B cell (primary cell): ENCODE results near the gene PLXNA3. TPM values are rescaled to one million over a fixed set of nuclear protein-coding genes. Genes with fewer than 3 reads are reported as not detected.

Experiments used
- ATAC-seq: fragments of 200-7000 bp; cut with Tn5 transposase; one replicate; pipeline ENCODE4 v1.10.0; 2021; ENCODE audit warnings: low read depth, mild to moderate bottlenecking, moderate number of reproducible peaks, moderate library complexity
- CTCF ChIA-PET: fragments of 350-600 bp; sonication (Branson Sonifier 250); formaldehyde crosslinking; loops from one replicate; lab custom pipeline; 2021; ENCODE audit warnings: antibody characterized with exemption, inconsistent platforms; lab: Charles Lee
- POLR2A ChIA-PET: fragments of 350-600 bp; sonication (Branson Sonifier 250); formaldehyde crosslinking; loops from one replicate; lab custom pipeline; 2021; ENCODE audit warnings: antibody characterized with exemption; lab: Charles Lee
- DNase-seq: peaks from one replicate; pipeline ENCODE4 v3.0.0; 2013
- H2AFZ ChIP-seq: 2 replicates; pipeline ENCODE4 v1.6.1; 2012; ENCODE audit warnings: mild to moderate bottlenecking, low read depth, low read length; ENCODE audit not compliant: insufficient read depth, poor library complexity, severe bottlenecking
- H3K27ac ChIP-seq, 2 donors: 1 replicate in 1 of 2; 2 replicates in 1 of 2; pipeline ENCODE4 v1.5.1; 2012 to 2013; ENCODE audit warnings: low read length in 2 of 2, mild to moderate bottlenecking in 2 of 2, moderate library complexity in 1 of 2
- H3K27me3 ChIP-seq, 4 experiments: fragments of 200-600 bp in 1 of 4; sonication (generic) in 1 of 4; replicated peaks in 1 of 4; 1 replicate in 2 of 4; 2 replicates in 2 of 4; pipeline versions ENCODE4 v1.6.1 to v1.7.0; 2013 to 2016; ENCODE audit warnings: low read length in 3 of 4, mild to moderate bottlenecking in 2 of 4, mixed read lengths in 1 of 4, moderate library complexity in 1 of 4; ENCODE audit not compliant: insufficient read depth in 4 of 4, control insufficient read depth in 3 of 4; ENCODE audit errors: control extremely low read depth in 1 of 4
- H3K36me3 ChIP-seq, 2 experiments: replicated peaks in 1 of 2; 1 replicate in 1 of 2; 2 replicates in 1 of 2; pipeline versions ENCODE4 v1.6.1 to v1.7.1; 2013; ENCODE audit warnings: low read length in 1 of 2; ENCODE audit not compliant: insufficient read depth in 2 of 2, control insufficient read depth in 1 of 2; ENCODE audit errors: control extremely low read depth in 1 of 2, extremely low read depth in 1 of 2
- H3K4me1 ChIP-seq, 2 donors: fragments of 200-600 bp in 1 of 2; sonication (generic) in 1 of 2; 1 replicate in 1 of 2; 2 replicates in 1 of 2; pipeline versions ENCODE4 v1.5.1 to v1.6.1; 2013 to 2017; ENCODE audit warnings: low read length in 2 of 2; ENCODE audit not compliant: control insufficient read depth in 2 of 2, insufficient read depth in 2 of 2
- H3K4me2 ChIP-seq: replicated peaks from 2 replicates; pipeline ENCODE3; 2012; ENCODE audit warnings: mild to moderate bottlenecking, low read depth, low read length; ENCODE audit not compliant: poor library complexity, severe bottlenecking
- H3K4me3 ChIP-seq, 5 experiments: fragments of 200-600 bp in 1 of 5; sonication (generic) in 1 of 5; 1 replicate in 3 of 5; 2 replicates in 2 of 5; pipeline versions ENCODE4 v1.5.1 to v1.7.0; 2011 to 2016; ENCODE audit warnings: low read length in 4 of 5, mild to moderate bottlenecking in 4 of 5, low read depth in 2 of 5, control low read depth in 1 of 5, moderate library complexity in 1 of 5; ENCODE audit not compliant: insufficient read depth in 1 of 5; ENCODE audit errors: control extremely low read depth in 1 of 5, extremely low read depth in 1 of 5
- H3K79me2 ChIP-seq: fragments of 200-600 bp; sonication (generic); one replicate; pipeline ENCODE4 v1.6.0; 2016; ENCODE audit warnings: low read length; ENCODE audit not compliant: control insufficient read depth, insufficient read depth
- H3K9ac ChIP-seq: fragments of 200-600 bp; sonication (generic); 2 replicates; pipeline ENCODE4 v1.6.1; 2017; ENCODE audit warnings: mild to moderate bottlenecking, low read length, moderate library complexity
- H3K9me3 ChIP-seq, 3 donors: one replicate each; pipeline versions ENCODE4 v1.6.1 to v1.7.1; 2013; ENCODE audit warnings: low read length in 2 of 3; ENCODE audit not compliant: control insufficient read depth in 2 of 3, insufficient read depth in 1 of 3; ENCODE audit errors: control extremely low read depth in 1 of 3
- H4K20me1 ChIP-seq: 2 replicates; pipeline ENCODE4 v1.6.0; 2012; ENCODE audit warnings: mild to moderate bottlenecking, low read length; ENCODE audit not compliant: insufficient read depth, control insufficient read depth, poor library complexity, severe bottlenecking
- H3K27ac Mint-ChIP-seq: one replicate; pipeline ENCODE4 v1.8.0; 2021; ENCODE audit warnings: mixed read lengths
- H3K27me3 Mint-ChIP-seq: one replicate; pipeline ENCODE4 v1.8.0; 2021; ENCODE audit warnings: mixed read lengths
- H3K4me1 Mint-ChIP-seq: one replicate; pipeline ENCODE4 v1.8.0; 2021; ENCODE audit warnings: mixed read lengths
- H3K4me3 Mint-ChIP-seq: one replicate; pipeline ENCODE4 v1.8.0; 2021; ENCODE audit warnings: mixed read lengths
- H3K9me3 Mint-ChIP-seq: one replicate; pipeline ENCODE4 v1.8.0; 2022; ENCODE audit warnings: mixed read lengths; ENCODE audit not compliant: insufficient read depth
- EZH2 ChIP-seq: IDR thresholded peaks from 2 replicates; pipeline ENCODE4 v1.6.1; 2012; ENCODE audit warnings: borderline replicate concordance, low read depth, mild to moderate bottlenecking, moderate library complexity, low read length; ENCODE audit not compliant: insufficient read depth, poor library complexity, severe bottlenecking
- WGBS: methylation state at CpG from one replicate; pipeline ENCODE4 v1.1.5; 2013; ENCODE audit warnings: missing lambda C conversion rate; ENCODE audit not compliant: insufficient coverage; 5-methylcytosine and 5-hydroxymethylcytosine counted together
- intact Hi-C: fragments of 100-400 bp; cut with micrococcal nuclease; formaldehyde crosslinking; loops from one replicate; pipeline ENCODE4 v1.10.0; 2022
- polyA plus RNA-seq: library from polyadenylated mRNA; depleted of rRNA; stranded (reverse); fragments of >200 nt; gene quantifications from 2 replicates; pipeline ENCODE4 v1.2.3, GENCODE V29; 2012
- total RNA-seq, 2 donors: library from RNA; stranded (reverse); fragments of 120-200 nt in 1 of 2; gene quantifications; 1 replicate in 1 of 2; 2 replicates in 1 of 2; pipeline versions ENCODE4 v1.2.3 to v1.2.4, GENCODE V29; 2013 to 2022
- TF ChIP-seq, protein P1 (sequence below): fragments of 200-600 bp; IDR thresholded peaks from one replicate; pipeline ENCODE4 v1.8.0; 2022; ENCODE audit warnings: antibody characterized with exemption, mild to moderate bottlenecking

The PLXNA3 gene
- total and polyA plus RNA-seq, 2 donors (not counting 1 experiment from before 2014, with no cell fraction given): 68.6 to 114 TPM

DNA sequence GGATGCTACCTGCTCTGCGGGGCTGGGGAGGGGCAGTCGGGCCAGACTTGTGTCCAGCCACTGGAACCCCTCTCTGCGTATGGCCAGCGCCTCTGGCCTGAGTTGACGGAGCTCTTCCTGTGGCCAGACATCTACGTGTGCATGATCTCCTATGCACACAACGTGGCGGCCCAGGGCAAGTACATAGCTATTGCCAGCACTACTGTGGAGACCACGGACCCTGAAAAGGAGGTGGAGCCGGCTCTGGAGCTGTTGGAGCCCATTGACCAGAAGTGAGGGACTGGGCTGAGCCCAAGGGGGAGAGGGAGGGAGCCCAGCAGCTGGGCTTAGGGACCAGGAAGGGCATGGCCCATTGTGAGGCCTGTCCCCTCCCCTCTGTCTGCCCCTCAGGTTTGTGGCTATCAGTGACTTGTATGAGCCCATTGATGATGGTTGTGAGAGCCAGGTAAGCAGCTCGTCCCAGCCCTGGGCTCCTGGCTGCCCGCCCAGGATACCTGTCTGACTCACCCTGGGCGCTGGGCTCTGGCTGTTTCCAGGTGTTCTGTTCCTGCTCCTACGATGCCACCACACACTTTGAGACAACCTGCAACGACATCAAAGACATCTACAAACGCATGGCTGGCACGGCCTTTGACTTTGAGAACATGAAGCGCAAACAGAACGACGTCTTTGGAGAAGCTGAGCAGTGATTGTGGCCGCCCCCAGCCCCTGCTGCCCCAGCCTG lies 15.9 kb upstream of the PLXNA3 start:
- WGBS: 97% methylated on average over 17 of the region's 21 CpGs
- ChIA-PET CTCF (no interaction called here), POLR2A (no interaction called here)
- no peak for ATAC-seq
- H3K79me2 ChIP-seq: peaks cover 31% of the 10 kb centered on the region
- H4K20me1 ChIP-seq: peaks cover 6% of the 10 kb centered on the region
- peaks cover 16 to 31% of the 10 kb centered on the region in 2 donors for H3K4me1 ChIP-seq
- peaks cover 0 to 13% of the 10 kb centered on the region in 2 experiments for H3K36me3 ChIP-seq
- intact Hi-C loops: loop anchor here (5.0 kb wide), 1 partner anchor 35 kb away; the partner anchor contains the start of gene LAGE3
- no peaks in the 10 kb centered on the region for H3K27me3 Mint-ChIP-seq
- H3K4me2 ChIP-seq: no peak overlapping the region
- no peak overlapping the region for H3K27ac ChIP-seq
- H3K27ac Mint-ChIP-seq: no peak overlapping the region
- peaks cover 9% of the 10 kb centered on the region for H3K4me1 Mint-ChIP-seq
- H3K4me3 ChIP-seq: no peak overlapping the region
- no peaks in the 10 kb centered on the region for H3K27me3 ChIP-seq
- H3K9ac ChIP-seq: no peak overlapping the region
- H2AFZ ChIP-seq: no peak overlapping the region
- no peak for DNase-seq
- no peaks in the 10 kb centered on the region for H3K9me3 Mint-ChIP-seq
- TF ChIP-seq, protein P1, sequence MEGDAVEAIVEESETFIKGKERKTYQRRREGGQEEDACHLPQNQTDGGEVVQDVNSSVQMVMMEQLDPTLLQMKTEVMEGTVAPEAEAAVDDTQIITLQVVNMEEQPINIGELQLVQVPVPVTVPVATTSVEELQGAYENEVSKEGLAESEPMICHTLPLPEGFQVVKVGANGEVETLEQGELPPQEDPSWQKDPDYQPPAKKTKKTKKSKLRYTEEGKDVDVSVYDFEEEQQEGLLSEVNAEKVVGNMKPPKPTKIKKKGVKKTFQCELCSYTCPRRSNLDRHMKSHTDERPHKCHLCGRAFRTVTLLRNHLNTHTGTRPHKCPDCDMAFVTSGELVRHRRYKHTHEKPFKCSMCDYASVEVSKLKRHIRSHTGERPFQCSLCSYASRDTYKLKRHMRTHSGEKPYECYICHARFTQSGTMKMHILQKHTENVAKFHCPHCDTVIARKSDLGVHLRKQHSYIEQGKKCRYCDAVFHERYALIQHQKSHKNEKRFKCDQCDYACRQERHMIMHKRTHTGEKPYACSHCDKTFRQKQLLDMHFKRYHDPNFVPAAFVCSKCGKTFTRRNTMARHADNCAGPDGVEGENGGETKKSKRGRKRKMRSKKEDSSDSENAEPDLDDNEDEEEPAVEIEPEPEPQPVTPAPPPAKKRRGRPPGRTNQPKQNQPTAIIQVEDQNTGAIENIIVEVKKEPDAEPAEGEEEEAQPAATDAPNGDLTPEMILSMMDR: no peak
- no peak for TF ChIP-seq EZH2
- H3K9me3 ChIP-seq: no peaks in the 10 kb centered on the region
- H3K4me3 Mint-ChIP-seq: no peak overlapping the region

DNA sequence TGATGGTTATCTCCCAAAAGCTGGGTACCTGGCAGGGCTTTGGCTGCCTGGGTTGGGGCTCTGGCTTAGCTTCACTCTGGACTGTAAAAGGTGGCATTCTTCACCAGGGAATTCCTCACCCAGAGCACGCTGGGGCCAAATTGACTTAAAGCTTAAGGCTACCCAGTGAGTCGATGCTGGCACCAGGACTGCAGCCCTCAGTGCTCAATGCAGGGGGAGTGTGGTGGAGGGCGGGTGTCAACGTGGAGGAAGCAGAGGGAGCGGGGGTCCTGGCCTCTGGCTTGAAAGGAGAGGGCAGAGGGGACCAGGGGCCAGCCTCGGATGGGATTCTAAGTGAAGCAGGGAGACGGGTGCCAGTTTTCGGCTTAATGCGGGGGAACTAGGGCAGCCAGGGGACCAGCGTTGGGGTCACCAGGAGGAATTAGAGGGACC lies 14.6 kb upstream of the PLXNA3 start:
- H3K27me3 ChIP-seq: no peaks in the 10 kb centered on the region
- H3K36me3 ChIP-seq: peaks cover 0 to 14% of the 10 kb centered on the region in 2 experiments
- ATAC-seq: peak; percentile 8
- no peaks in the 10 kb centered on the region for H4K20me1 ChIP-seq
- DNase-seq: no peak
- H3K4me2 ChIP-seq: peak overlapping the region; percentile 71
- H3K27ac ChIP-seq: peak overlapping the region; percentile 69 to 81
- H3K4me3 Mint-ChIP-seq: peak overlapping the region; percentile 83
- ChIA-PET POLR2A (interaction anchor here (1.1 kb wide), 1 partner anchor 15 kb away, joined by 4 read pairs; the partner anchor contains the start of gene PLXNA3), CTCF (no interaction called here)
- peaks cover 5% of the 10 kb centered on the region for H3K4me1 Mint-ChIP-seq
- no peaks in the 10 kb centered on the region for H3K9me3 ChIP-seq
- H3K4me3 ChIP-seq: peak overlapping the region in 4 of 5 experiments; percentile 35 to 47 (median 42)
- peaks cover 10 to 21% of the 10 kb centered on the region in 2 donors for H3K4me1 ChIP-seq
- 10% methylated on average over 6 of the region's 10 CpGs for WGBS
- intact Hi-C loops: loop anchor here (5.0 kb wide), 1 partner anchor 34 kb away; the partner anchor contains the start of gene LAGE3
- H2AFZ ChIP-seq: peak overlapping the region; percentile 54
- peak overlapping the region; percentile 47 for H3K9ac ChIP-seq
- H3K79me2 ChIP-seq: peaks cover 18% of the 10 kb centered on the region
- H3K27ac Mint-ChIP-seq: peak overlapping the region; percentile 37
- TF ChIP-seq, protein P1: no peak
- TF ChIP-seq EZH2: no peak
- H3K9me3 Mint-ChIP-seq: no peaks in the 10 kb centered on the region
- no peaks in the 10 kb centered on the region for H3K27me3 Mint-ChIP-seq
